Tibial artery (tissue), 4 donors: ENCODE results near the gene FOXP2.

Source experiments
- DNase-seq, 2 donors: peaks; one replicate each; pipeline ENCODE4 v3.0.0-alpha.2; 2019
- H3K27ac ChIP-seq, 2 donors: fragments of 200-600 bp; sonication (generic) in 1 of 2; 1 replicate in 1 of 2; 2 replicates in 1 of 2; pipeline ENCODE4 v1.5.1; 2018 to 2019; ENCODE audit warnings: mild to moderate bottlenecking in 1 of 2
- H3K27me3 ChIP-seq, 2 donors: fragments of 200-600 bp; sonication (generic) in 1 of 2; one replicate each; pipeline versions ENCODE4 v1.5.1 to v1.6.0; 2016 to 2019
- H3K36me3 ChIP-seq, 3 donors: fragments of 200-600 bp; sonication (generic) in 2 of 3; one replicate each; pipeline ENCODE4 v1.5.1; 2016 to 2019; ENCODE audit warnings: mild to moderate bottlenecking in 2 of 3
- H3K4me1 ChIP-seq, 4 donors: fragments of 200-600 bp; sonication (generic) in 2 of 4; 1 replicate in 3 of 4; 2 replicates in 1 of 4; pipeline ENCODE4 v1.5.1; 2016 to 2019
- H3K4me3 ChIP-seq, 2 donors: fragments of 200-600 bp; sonication (generic) in 1 of 2; 1 replicate in 1 of 2; 2 replicates in 1 of 2; pipeline ENCODE4 v1.5.1; 2018 to 2019; ENCODE audit warnings: mild to moderate bottlenecking in 2 of 2
- H3K9me3 ChIP-seq, 3 donors: fragments of 200-600 bp; sonication (generic) in 1 of 3; one replicate each; pipeline ENCODE4 v1.5.1; 2016 to 2019
- intact Hi-C: fragments of 100-400 bp; cut with DNase I; formaldehyde crosslinking; loops from one replicate; pipeline ENCODE4 v1.15.0; 2023; ENCODE audit warnings: low total_unique reads
- TF ChIP-seq, protein P1 (sequence below), 2 experiments: fragments of 200-600 bp in 1 of 2; fragments of 450-650 bp in 1 of 2; IDR thresholded peaks; one replicate each; pipeline ENCODE4 v1.5.1; 2017 to 2019; ENCODE audit warnings: antibody characterized with exemption in 2 of 2, mild to moderate bottlenecking in 1 of 2, moderate library complexity in 1 of 2

FOXP2 gene

DNA sequence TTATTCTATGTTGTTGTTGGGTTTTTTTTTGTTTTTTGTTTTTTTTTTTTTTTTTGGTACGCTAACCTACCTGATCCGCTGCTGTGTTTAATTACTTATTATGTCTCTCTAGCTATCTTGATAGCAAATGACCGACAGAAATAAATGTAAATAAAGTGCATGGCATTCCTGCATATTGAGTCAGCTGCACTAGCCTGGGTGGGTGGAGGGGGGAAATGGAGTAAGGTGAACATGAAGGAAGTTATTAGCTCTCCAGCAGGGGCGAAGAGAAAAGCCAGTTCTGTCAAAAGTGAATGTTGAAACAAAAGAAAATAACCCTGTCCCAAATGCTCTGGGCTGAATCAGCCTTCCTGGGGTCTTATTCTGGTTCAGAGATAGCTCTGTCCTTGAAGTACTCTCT lies 296.6 kb downstream of the FOXP2 start:
- Histone ChIP-seq H3K4me3 (no peak overlapping the region), H3K27ac (no peak overlapping the region), H3K9me3 (no peaks in the 10 kb centered on the region), H3K36me3 (no peaks in the 10 kb centered on the region), H3K4me1 (no peaks in the 10 kb centered on the region), H3K27me3 (no peaks in the 10 kb centered on the region)
- TF ChIP-seq, protein P1, sequence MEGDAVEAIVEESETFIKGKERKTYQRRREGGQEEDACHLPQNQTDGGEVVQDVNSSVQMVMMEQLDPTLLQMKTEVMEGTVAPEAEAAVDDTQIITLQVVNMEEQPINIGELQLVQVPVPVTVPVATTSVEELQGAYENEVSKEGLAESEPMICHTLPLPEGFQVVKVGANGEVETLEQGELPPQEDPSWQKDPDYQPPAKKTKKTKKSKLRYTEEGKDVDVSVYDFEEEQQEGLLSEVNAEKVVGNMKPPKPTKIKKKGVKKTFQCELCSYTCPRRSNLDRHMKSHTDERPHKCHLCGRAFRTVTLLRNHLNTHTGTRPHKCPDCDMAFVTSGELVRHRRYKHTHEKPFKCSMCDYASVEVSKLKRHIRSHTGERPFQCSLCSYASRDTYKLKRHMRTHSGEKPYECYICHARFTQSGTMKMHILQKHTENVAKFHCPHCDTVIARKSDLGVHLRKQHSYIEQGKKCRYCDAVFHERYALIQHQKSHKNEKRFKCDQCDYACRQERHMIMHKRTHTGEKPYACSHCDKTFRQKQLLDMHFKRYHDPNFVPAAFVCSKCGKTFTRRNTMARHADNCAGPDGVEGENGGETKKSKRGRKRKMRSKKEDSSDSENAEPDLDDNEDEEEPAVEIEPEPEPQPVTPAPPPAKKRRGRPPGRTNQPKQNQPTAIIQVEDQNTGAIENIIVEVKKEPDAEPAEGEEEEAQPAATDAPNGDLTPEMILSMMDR (IDR thresholded peaks at IDR 0.05): no peak
- intact Hi-C loops: no loop called here
- no peak for DNase-seq

DNA sequence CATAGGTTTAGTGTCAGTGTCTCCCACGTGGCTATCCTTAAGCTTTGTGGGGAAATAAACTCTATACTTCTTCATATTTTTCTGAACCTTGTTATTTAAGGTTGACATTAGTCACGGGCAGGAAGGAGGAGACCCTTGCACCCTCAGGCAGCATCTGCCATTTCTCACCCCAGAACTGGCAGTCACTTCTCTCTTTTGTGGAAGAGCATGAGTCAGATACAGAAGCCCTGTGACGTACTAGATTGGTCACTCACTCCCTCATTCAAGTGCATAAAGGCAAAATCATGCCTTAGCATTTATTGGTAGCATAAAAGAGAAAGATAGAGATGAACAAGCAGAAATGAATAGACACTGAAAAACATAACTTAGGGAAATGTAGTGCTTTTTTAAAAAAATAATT lies 301.3 kb downstream of the FOXP2 start:
- H3K4me3 ChIP-seq: no peak overlapping the region
- no peaks in the 10 kb centered on the region for H3K4me1 ChIP-seq
- TF ChIP-seq, protein P1 (IDR thresholded peaks at IDR 0.05): no peak
- no peak overlapping the region for H3K27ac ChIP-seq
- no peaks in the 10 kb centered on the region for H3K27me3 ChIP-seq
- H3K9me3 ChIP-seq: no peaks in the 10 kb centered on the region
- H3K36me3 ChIP-seq: no peaks in the 10 kb centered on the region
- no peak for DNase-seq
- intact Hi-C loops: no loop called here

DNA sequence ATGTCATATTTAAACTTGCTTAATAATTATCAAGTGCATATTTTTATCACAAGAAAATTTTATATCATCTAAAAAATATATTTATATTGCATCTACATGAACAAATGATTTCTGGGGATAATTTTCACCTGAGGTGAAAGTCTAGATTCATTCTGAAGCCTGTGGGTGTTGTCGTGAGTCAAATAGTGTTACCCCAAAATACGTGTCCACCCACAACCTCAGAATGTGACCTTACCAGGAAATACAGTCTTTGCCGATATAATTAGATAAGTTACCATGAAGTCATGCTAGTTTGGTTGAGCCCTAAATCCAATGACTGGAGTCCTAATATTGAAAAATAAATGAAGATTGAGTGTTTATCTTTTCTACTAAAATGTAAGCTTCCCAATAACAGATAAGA lies 304.2 kb downstream of the FOXP2 start:
- Histone ChIP-seq H3K27me3 (no peaks in the 10 kb centered on the region), H3K27ac (no peak overlapping the region), H3K36me3 (no peaks in the 10 kb centered on the region), H3K4me1 (no peaks in the 10 kb centered on the region), H3K4me3 (no peak overlapping the region), H3K9me3 (no peaks in the 10 kb centered on the region)
- no peak for DNase-seq
- intact Hi-C loops: no loop called here
- TF ChIP-seq, protein P1 (IDR thresholded peaks at IDR 0.05): no peak

DNA sequence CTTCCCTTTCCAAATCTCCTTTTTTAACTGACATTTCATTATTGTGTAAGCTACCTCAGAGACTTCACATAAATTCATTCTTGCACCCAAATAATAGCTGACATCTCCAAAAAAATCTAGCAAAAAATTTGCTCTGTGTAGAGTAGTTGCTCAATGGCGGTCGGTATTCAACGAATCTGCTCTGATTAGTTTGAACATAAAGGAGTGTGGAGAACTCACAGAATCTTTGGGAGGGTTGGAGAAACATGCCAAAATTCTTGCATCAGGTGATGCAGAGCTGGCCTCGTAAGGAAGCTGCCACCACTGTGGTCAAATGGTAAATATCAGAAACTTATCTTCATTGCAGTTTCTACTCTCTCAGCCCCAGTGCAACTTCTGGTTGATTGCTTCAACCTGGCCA lies 306.1 kb downstream of the FOXP2 start:
- no peak for DNase-seq
- TF ChIP-seq, protein P1 (IDR thresholded peaks at IDR 0.05): no peak
- Histone ChIP-seq H3K27ac (no peak overlapping the region), H3K27me3 (no peaks in the 10 kb centered on the region), H3K4me3 (no peak overlapping the region), H3K4me1 (no peaks in the 10 kb centered on the region), H3K36me3 (no peaks in the 10 kb centered on the region), H3K9me3 (no peaks in the 10 kb centered on the region)
- intact Hi-C loops: no loop called here

DNA sequence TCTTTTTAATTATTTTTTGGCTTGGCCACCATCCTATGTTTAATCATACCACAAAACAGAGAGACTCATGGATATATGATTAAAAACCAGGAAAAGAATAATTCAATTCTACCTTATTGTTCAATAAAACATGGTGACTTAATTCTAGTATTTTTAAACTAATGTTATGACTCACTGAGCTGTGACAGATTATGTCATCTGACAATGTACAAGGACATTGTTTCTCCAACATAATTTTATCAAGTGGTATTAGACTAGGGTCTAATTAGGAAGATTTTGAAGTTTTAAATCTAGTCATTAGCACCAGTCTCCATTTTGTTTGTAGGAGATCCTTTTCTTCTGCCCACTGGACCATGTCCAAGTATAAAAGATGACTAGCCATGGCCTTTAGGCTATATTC lies 307.9 kb downstream of the FOXP2 start:
- Histone ChIP-seq H3K27me3 (no peaks in the 10 kb centered on the region), H3K36me3 (no peaks in the 10 kb centered on the region), H3K27ac (no peak overlapping the region), H3K9me3 (no peaks in the 10 kb centered on the region), H3K4me3 (no peak overlapping the region), H3K4me1 (no peaks in the 10 kb centered on the region)
- no peak for DNase-seq
- TF ChIP-seq, protein P1 (IDR thresholded peaks at IDR 0.05): no peak
- intact Hi-C loops: no loop called here

DNA sequence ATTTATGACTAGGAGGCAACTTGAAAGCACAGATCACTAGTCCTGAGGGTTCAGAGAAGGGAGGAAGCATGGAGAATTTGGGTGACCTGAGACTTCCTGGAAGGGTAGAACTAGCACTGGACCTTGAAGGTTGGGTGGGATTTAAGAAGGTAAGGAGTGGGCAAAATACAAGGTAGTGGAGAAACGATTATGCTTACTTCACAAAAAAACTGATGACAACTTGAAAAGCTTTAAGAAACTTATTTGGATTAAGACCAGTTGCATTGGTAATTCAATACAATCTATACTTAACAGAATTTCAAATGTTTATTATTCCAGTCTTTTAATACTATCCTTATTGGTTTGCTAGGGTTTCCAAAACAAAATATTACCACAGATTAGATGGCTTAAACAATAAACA lies 308.7 kb downstream of the FOXP2 start:
- Histone ChIP-seq H3K27me3 (no peaks in the 10 kb centered on the region), H3K4me1 (no peaks in the 10 kb centered on the region), H3K36me3 (no peaks in the 10 kb centered on the region), H3K9me3 (no peaks in the 10 kb centered on the region), H3K4me3 (no peak overlapping the region), H3K27ac (no peak overlapping the region)
- no peak for DNase-seq
- intact Hi-C loops: no loop called here
- TF ChIP-seq, protein P1 (IDR thresholded peaks at IDR 0.05): no peak
